Daoy (cell line): ENCODE measurements around the gene CACNA1A. TPM values are rescaled to one million over a fixed set of nuclear protein-coding genes. Genes with fewer than 3 reads are reported as not detected.
A peak's percentile ranks its signal among the peaks of the same experiment; 100 is the strongest.
"Not testable (repeated sequence)": the region's sequence is repeated elsewhere in the genome, so short reads cannot be mapped to it uniquely, and the experiment has no call there.

Experiments
- DNase-seq: peaks from one replicate; pipeline ENCODE4 v3.0.0-alpha.2; 2015; ENCODE audit warnings: low read depth
- total RNA-seq: library from RNA; depleted of rRNA; stranded (reverse); fragments of >200 nt; shearing (Covaris generic); gene quantifications from 2 replicates; pipeline ENCODE4 v1.2.3, GENCODE V29; 2014

Gene CACNA1A
- total RNA-seq, 1 experiment from 2014 or later = 5.0 TPM

- DNase-seq = no peak
These were observed 224.6 kb downstream of the CACNA1A start for GRCh38 chr19:13281567-13282291.

- peak; percentile 70 for DNase-seq
These were observed 229.0 kb downstream of the CACNA1A start for GRCh38 chr19:13277104-13277809.

- peak; percentile 45 for DNase-seq
These were observed 231.1 kb downstream of the CACNA1A start for GRCh38 chr19:13275016-13275722.

GRCh38 chr19:13270514-13271105 lies 235.7 kb downstream of the CACNA1A start:
- DNase-seq = no peak

GRCh38 chr19:13269348-13269747 lies 236.9 kb downstream of the CACNA1A start:
- DNase-seq = no peak

- DNase-seq = no peak
These were observed 238.4 kb downstream of the CACNA1A start for GRCh38 chr19:13267889-13268288.

GRCh38 chr19:13267131-13267530 lies 239.1 kb downstream of the CACNA1A start:
- no peak for DNase-seq

GRCh38 chr19:13262450-13262849 lies 243.8 kb downstream of the CACNA1A start:
- DNase-seq = peak; percentile 33

- DNase-seq = peak; percentile 83
These were observed 245.2 kb downstream of the CACNA1A start for GRCh38 chr19:13260883-13261653.

- no peak for DNase-seq
These were observed 249.4 kb downstream of the CACNA1A start for GRCh38 chr19:13256918-13257317.

GRCh38 chr19:13256398-13256797 lies 249.9 kb downstream of the CACNA1A start:
- not testable (repeated sequence) for DNase-seq

GRCh38 chr19:13255719-13256059 lies 250.6 kb downstream of the CACNA1A start:
- no peak for DNase-seq

- DNase-seq = no peak
These were observed 251.1 kb downstream of the CACNA1A start for GRCh38 chr19:13255041-13255718.

- DNase-seq = no peak
These were observed 253.5 kb downstream of the CACNA1A start for GRCh38 chr19:13252569-13253335.

- no peak for DNase-seq
These were observed 261.4 kb downstream of the CACNA1A start for GRCh38 chr19:13244920-13245319.

- DNase-seq = no peak
These were observed 264.8 kb downstream of the CACNA1A start for GRCh38 chr19:13241231-13242104.

GRCh38 chr19:13240312-13241022 lies 265.8 kb downstream of the CACNA1A start:
- no peak for DNase-seq

- DNase-seq = no peak
These were observed 267.3 kb downstream of the CACNA1A start for GRCh38 chr19:13238891-13239534.
